Stomach smooth muscle (tissue), 2 donors: ENCODE measurements around the gene ACOT12.
A peak's percentile ranks its signal among the peaks of the same experiment; 100 is the strongest.

Experiments
- H3K27ac ChIP-seq: one replicate; pipeline ENCODE4 v1.7.0; 2013; ENCODE audit warnings: mild to moderate bottlenecking, low read length, inconsistent platforms
- H3K27me3 ChIP-seq, 2 donors: one replicate each; pipeline ENCODE4 v1.7.0; 2013; ENCODE audit warnings: low read length in 2 of 2; ENCODE audit not compliant: insufficient read depth in 2 of 2, control insufficient read depth in 1 of 2
- H3K36me3 ChIP-seq, 2 donors: one replicate each; pipeline ENCODE4 v1.7.0; 2013; ENCODE audit warnings: low read length in 2 of 2; ENCODE audit not compliant: control insufficient read depth in 2 of 2, insufficient read depth in 2 of 2
- H3K4me1 ChIP-seq: one replicate; pipeline ENCODE4 v1.7.0; 2013; ENCODE audit warnings: low read length; ENCODE audit not compliant: control insufficient read depth, insufficient read depth
- H3K4me3 ChIP-seq, 2 donors: one replicate each; pipeline ENCODE4 v1.7.0; 2013; ENCODE audit warnings: low read length in 2 of 2
- H3K9ac ChIP-seq, 2 donors: one replicate each; pipeline ENCODE4 v1.7.0; 2013; ENCODE audit warnings: low read length in 2 of 2, mild to moderate bottlenecking in 1 of 2
- H3K9me3 ChIP-seq, 2 donors: one replicate each; pipeline ENCODE4 v1.7.0; 2013; ENCODE audit warnings: low read length in 2 of 2; ENCODE audit not compliant: control insufficient read depth in 2 of 2
- donor health status: healthy.
- donor health status: Pancreatic carcinoma.

Gene ACOT12

GRCh38 chr5:81393783-81394718 lies at the start of gene ACOT12:
ACOT12 (minus strand) TSS chr5:81394134; CDS start chr5:81394114, 20 bp downstream.
- Histone ChIP-seq H3K27me3 (peaks cover 16 to 35% of the 10 kb centered on the region in 2 donors), H3K4me1 (peaks cover 5% of the 10 kb centered on the region), H3K9ac (no peak within 1 kb of the TSS), H3K27ac (no peak within 1 kb of the TSS), H3K9me3 (peaks cover 0 to 3% of the 10 kb centered on the region in 2 donors), H3K36me3 (no peaks in the 10 kb centered on the region), H3K4me3 (peak within 1 kb of the TSS; percentile 40 to 59)

- no peak overlapping the region for H3K27ac ChIP-seq
- H3K4me1 ChIP-seq: no peaks in the 10 kb centered on the region
- H3K27me3 ChIP-seq: no peaks in the 10 kb centered on the region
- H3K36me3 ChIP-seq: no peaks in the 10 kb centered on the region
- no peak overlapping the region for H3K4me3 ChIP-seq
- H3K9me3 ChIP-seq: no peaks in the 10 kb centered on the region
- H3K9ac ChIP-seq: no peak overlapping the region
These were observed 41.1 kb upstream of the ACOT12 start for GRCh38 chr5:81435023-81435422.

- Histone ChIP-seq H3K4me3 (no peak overlapping the region), H3K36me3 (no peaks in the 10 kb centered on the region), H3K4me1 (peaks cover 10% of the 10 kb centered on the region), H3K9me3 (no peaks in the 10 kb centered on the region), H3K27ac (no peak overlapping the region), H3K27me3 (no peaks in the 10 kb centered on the region), H3K9ac (no peak overlapping the region)
These were observed 36.1 kb upstream of the ACOT12 start for GRCh38 chr5:81429985-81430384.

GRCh38 chr5:81429363-81429762 lies 35.4 kb upstream of the ACOT12 start:
- Histone ChIP-seq H3K9me3 (no peaks in the 10 kb centered on the region), H3K9ac (no peak overlapping the region), H3K27me3 (no peaks in the 10 kb centered on the region), H3K4me1 (peaks cover 10% of the 10 kb centered on the region), H3K4me3 (no peak overlapping the region), H3K36me3 (no peaks in the 10 kb centered on the region), H3K27ac (no peak overlapping the region)

- Histone ChIP-seq H3K4me3 (no peak overlapping the region), H3K36me3 (no peaks in the 10 kb centered on the region), H3K27me3 (no peaks in the 10 kb centered on the region), H3K9me3 (no peaks in the 10 kb centered on the region), H3K4me1 (peaks cover 10% of the 10 kb centered on the region), H3K27ac (no peak overlapping the region), H3K9ac (no peak overlapping the region)
These were observed 34.9 kb upstream of the ACOT12 start for GRCh38 chr5:81428861-81429260.

GRCh38 chr5:81428446-81428845 lies 34.5 kb upstream of the ACOT12 start:
- Histone ChIP-seq H3K27ac (no peak overlapping the region), H3K4me1 (peaks cover 10% of the 10 kb centered on the region), H3K36me3 (no peaks in the 10 kb centered on the region), H3K4me3 (no peak overlapping the region), H3K9me3 (no peaks in the 10 kb centered on the region), H3K27me3 (no peaks in the 10 kb centered on the region), H3K9ac (no peak overlapping the region)

- peaks cover 10% of the 10 kb centered on the region for H3K4me1 ChIP-seq
- H3K27ac ChIP-seq: no peak overlapping the region
- no peak overlapping the region for H3K9ac ChIP-seq
- no peaks in the 10 kb centered on the region for H3K27me3 ChIP-seq
- no peaks in the 10 kb centered on the region for H3K9me3 ChIP-seq
- H3K36me3 ChIP-seq: no peaks in the 10 kb centered on the region
- no peak overlapping the region for H3K4me3 ChIP-seq
These were observed 33.6 kb upstream of the ACOT12 start for GRCh38 chr5:81427566-81427965.

GRCh38 chr5:81426359-81427030 lies 32.6 kb upstream of the ACOT12 start:
- no peaks in the 10 kb centered on the region for H3K36me3 ChIP-seq
- no peaks in the 10 kb centered on the region for H3K27me3 ChIP-seq
- no peak overlapping the region for H3K9ac ChIP-seq
- peaks cover 10% of the 10 kb centered on the region for H3K4me1 ChIP-seq
- peak overlapping the region; percentile 7 for H3K27ac ChIP-seq
- no peak overlapping the region for H3K4me3 ChIP-seq
- H3K9me3 ChIP-seq: no peaks in the 10 kb centered on the region

- Histone ChIP-seq H3K4me3 (no peak overlapping the region), H3K9ac (no peak overlapping the region), H3K27me3 (no peaks in the 10 kb centered on the region), H3K4me1 (peaks cover 10% of the 10 kb centered on the region), H3K9me3 (no peaks in the 10 kb centered on the region), H3K27ac (no peak overlapping the region), H3K36me3 (peaks cover 0 to 4% of the 10 kb centered on the region in 2 donors)
These were observed 31.6 kb upstream of the ACOT12 start for GRCh38 chr5:81425569-81425968.

- Histone ChIP-seq H3K27me3 (no peaks in the 10 kb centered on the region), H3K27ac (no peak overlapping the region), H3K4me1 (peaks cover 10% of the 10 kb centered on the region), H3K9ac (no peak overlapping the region), H3K4me3 (no peak overlapping the region), H3K9me3 (no peaks in the 10 kb centered on the region), H3K36me3 (peaks cover 0 to 7% of the 10 kb centered on the region in 2 donors)
These were observed 30.8 kb upstream of the ACOT12 start for GRCh38 chr5:81424728-81425127.

- Histone ChIP-seq H3K27ac (no peak overlapping the region), H3K27me3 (no peaks in the 10 kb centered on the region), H3K9me3 (no peaks in the 10 kb centered on the region), H3K9ac (no peak overlapping the region), H3K4me1 (peaks cover 10% of the 10 kb centered on the region), H3K4me3 (no peak overlapping the region), H3K36me3 (peaks cover 0 to 17% of the 10 kb centered on the region in 2 donors)
These were observed 28.7 kb upstream of the ACOT12 start for GRCh38 chr5:81422671-81423070.
